Adrenal gland (tissue), 12 donors: ENCODE data around the gene ZCCHC18. TPM values are rescaled to one million over a fixed set of nuclear protein-coding genes. Genes with fewer than 3 reads are reported as not detected.
"Not testable (repeated sequence)": the region's sequence is repeated elsewhere in the genome, so short reads cannot be mapped to it uniquely, and the experiment has no call there.

Experiments
- DNase-seq, 7 donors: peaks; one replicate each; pipeline ENCODE4 v3.0.0-alpha.2; 2019 to 2020
- H3K27ac ChIP-seq, 5 donors: fragments of 200-600 bp; sonication (generic) in 4 of 5; 1 replicate in 3 of 5; 2 replicates in 2 of 5; pipeline versions ENCODE4 v1.5.1 to v1.8.0; 2016 to 2020; ENCODE audit warnings: mild to moderate bottlenecking in 1 of 5
- H3K27me3 ChIP-seq: fragments of 200-600 bp; 2 replicates; pipeline ENCODE4 v1.8.0; 2021
- H3K36me3 ChIP-seq, 2 donors: fragments of 200-600 bp; replicated peaks in 1 of 2; 1 replicate in 1 of 2; 2 replicates in 1 of 2; pipeline versions ENCODE4 v1.5.1 to v1.8.0; 2018 to 2022
- H3K4me1 ChIP-seq, 2 donors: fragments of 200-600 bp; replicated peaks in 1 of 2; 1 replicate in 1 of 2; 2 replicates in 1 of 2; pipeline versions ENCODE4 v1.5.1 to v1.8.0; 2018 to 2021
- H3K4me3 ChIP-seq, 4 donors: fragments of 200-600 bp; sonication (generic) in 3 of 4; one replicate each; pipeline ENCODE4 v1.5.1; 2016 to 2018
- H3K9me3 ChIP-seq, 3 donors: fragments of 200-600 bp; sonication (generic) in 1 of 3; replicated peaks in 1 of 3; 1 replicate in 2 of 3; 2 replicates in 1 of 3; pipeline versions ENCODE4 v1.5.1 to v1.8.0; 2016 to 2021
- CTCF ChIP-seq, 6 experiments: fragments of 450-650 bp in 4 of 6; fragments of 200-600 bp in 2 of 6; sonication (generic) in 1 of 6; IDR thresholded peaks; 1 replicate in 5 of 6; 2 replicates in 1 of 6; pipeline versions ENCODE4 v1.5.1 to v1.8.0; 2016 to 2021; ENCODE audit warnings: antibody characterized with exemption in 6 of 6, mild to moderate bottlenecking in 2 of 6, moderate library complexity in 1 of 6
- POLR2A ChIP-seq, 2 donors: fragments of 450-650 bp; IDR thresholded peaks; one replicate each; pipeline ENCODE4 v1.6.1; 2017; ENCODE audit warnings: antibody characterized with exemption in 2 of 2, mild to moderate bottlenecking in 2 of 2, moderate library complexity in 1 of 2
- WGBS, 4 donors: extraction: QIAGEN DNeasy Blood & Tissue Kit in 2 of 4; methylation state at CpG; one replicate each; pipeline versions ENCODE4 v1.1.5 to v1.1.7; 2013 to 2017; 5-methylcytosine and 5-hydroxymethylcytosine counted together
- intact Hi-C, 2 donors: fragments of 100-400 bp; cut with DNase I; formaldehyde crosslinking; loops; one replicate each; pipeline versions ENCODE4 v1.14.1 to v1.15.0; 2022 to 2023
- polyA plus RNA-seq, 3 donors: library from polyadenylated mRNA; stranded (reverse); fragments of 200-250 nt in 2 of 3; fragments of 350-450 nt in 1 of 3; fragmentation: Illumina TruSeq in 1 of 3; extraction: RNeasy Lipid Tissue Mini Kit (QIAGEN cat#74804) in 1 of 3; gene quantifications; one replicate each; pipeline ENCODE4 v1.2.3, GENCODE V29; 2013 to 2014
- total RNA-seq, 9 donors: library from RNA; depleted of rRNA in 4 of 9; stranded (reverse); fragments of >200 nt in 4 of 9; fragments of 120-200 nt in 1 of 9; fragmentation: NEBNext Ultra II Directional in 1 of 9; extraction: Animal tissue kit (Norgen Biotek cat#: 25700) in 1 of 9; gene quantifications; one replicate each; pipeline versions ENCODE4 v1.1.0 to v1.2.4, GENCODE V29; 2013 to 2023
- donor health status: healthy with polysubstance abuse.
- donor health status: Bipolar disorder and iron deficiency.
- donor health status: DM: yes; HTN: yes; CAD: no.
- donor health status: DM: no; HTN: no; CAD: no.
- donor health status: DM: no; HTN: no; CAD: no.
- donor health status: DM: yes; HTN: yes; CAD: no.

The ZCCHC18 gene
- total and polyA plus RNA-seq, 12 donors: 0.38 to 1.6 (median 0.78) TPM; not detected in 2

- DNase-seq: no peak
Observed at GRCh38 chrX:104098919-104099318, 13.4 kb upstream of the ZCCHC18 start.

GRCh38 chrX:104104676-104105075, 7.6 kb upstream of the ZCCHC18 start:
- no peak overlapping the region for H3K4me3 ChIP-seq
- DNase-seq: no peak
- WGBS, 4 donors: 61 to 91% (median 81%) methylated on average over 4 to 10 of the region's 10 CpGs
- no peak for TF ChIP-seq POLR2A (IDR thresholded peaks at IDR 0.05)
- no peak for TF ChIP-seq CTCF (IDR thresholded peaks at IDR 0.05)
- no peaks in the 10 kb centered on the region for H3K9me3 ChIP-seq
- H3K27me3 ChIP-seq: peaks cover 12% of the 10 kb centered on the region
- intact Hi-C loops: no loop called here
- H3K36me3 ChIP-seq: no peaks in the 10 kb centered on the region
- no peak overlapping the region for H3K27ac ChIP-seq
- no peaks in the 10 kb centered on the region for H3K4me1 ChIP-seq

More at GRCh38 chrX:104098919-104099318, 13.4 kb upstream of the ZCCHC18 start:
- no peak overlapping the region for H3K27ac ChIP-seq
- H3K27me3 ChIP-seq: peaks cover 28% of the 10 kb centered on the region
- intact Hi-C loops: no loop called here
- TF ChIP-seq POLR2A (IDR thresholded peaks at IDR 0.05): no peak
- no peak for TF ChIP-seq CTCF (IDR thresholded peaks at IDR 0.05)
- H3K9me3 ChIP-seq: no peaks in the 10 kb centered on the region
- no peaks in the 10 kb centered on the region for H3K4me1 ChIP-seq
- H3K4me3 ChIP-seq: no peak overlapping the region
- H3K36me3 ChIP-seq: no peaks in the 10 kb centered on the region

- no peak overlapping the region for H3K4me3 ChIP-seq
- peaks cover 3% of the 10 kb centered on the region for H3K27me3 ChIP-seq
- H3K27ac ChIP-seq: no peak overlapping the region
- DNase-seq: no peak
- WGBS, 4 donors: 63 to 82% (median 66%) methylated on average over 6 to 11 of the region's 11 CpGs
- no peaks in the 10 kb centered on the region for H3K4me1 ChIP-seq
- no peaks in the 10 kb centered on the region for H3K36me3 ChIP-seq
- intact Hi-C loops: no loop called here
- TF ChIP-seq POLR2A (IDR thresholded peaks at IDR 0.05) (no peak), CTCF (IDR thresholded peaks at IDR 0.05) (no peak)
- H3K9me3 ChIP-seq: no peaks in the 10 kb centered on the region
Observed at GRCh38 chrX:104105330-104106262, 6.7 kb upstream of the ZCCHC18 start.

- TF ChIP-seq POLR2A (IDR thresholded peaks at IDR 0.05) (no peak), CTCF (IDR thresholded peaks at IDR 0.05) (no peak)
- Histone ChIP-seq H3K27me3 (peaks cover 15% of the 10 kb centered on the region), H3K36me3 (no peaks in the 10 kb centered on the region), H3K27ac (no peak overlapping the region), H3K4me3 (no peak overlapping the region), H3K9me3 (no peaks in the 10 kb centered on the region), H3K4me1 (no peaks in the 10 kb centered on the region)
- WGBS, 4 donors: 65 to 96% (median 87%) methylated on average over 1 of the region's 1 CpG
- intact Hi-C loops: no loop called here
- no peak for DNase-seq
Observed at GRCh38 chrX:104108955-104109354, 3.4 kb upstream of the ZCCHC18 start.

- peaks cover 21% of the 10 kb centered on the region for H3K27me3 ChIP-seq
- H3K36me3 ChIP-seq, intact Hi-C loops, H3K4me1 ChIP-seq, H3K4me3 ChIP-seq, DNase-seq, H3K27ac ChIP-seq, H3K9me3 ChIP-seq: not testable (repeated sequence)
- WGBS, 4 donors: 55 to 70% (median 65%) methylated on average over 5 to 6 of the region's 6 CpGs
Observed at GRCh38 chrX:104110491-104111240, 1.7 kb upstream of the ZCCHC18 start.
